Thyroid gland (tissue), 4 donors: ENCODE measurements around the gene CLPSL1.

ENCODE experiments used
- POLR2A ChIP-seq, 2 donors: fragments of 450-650 bp; IDR thresholded peaks; one replicate each; pipeline ENCODE4 v1.6.1; 2017; ENCODE audit warnings: antibody characterized with exemption in 2 of 2, mild to moderate bottlenecking in 2 of 2, moderate library complexity in 1 of 2
- TF ChIP-seq, protein P1 (sequence below), 6 experiments: fragments of 200-600 bp in 3 of 6; fragments of 450-650 bp in 3 of 6; sonication (generic) in 3 of 6; IDR thresholded peaks; one replicate each; pipeline ENCODE4 v1.5.1; 2016 to 2019; ENCODE audit warnings: antibody characterized with exemption in 6 of 6, mild to moderate bottlenecking in 2 of 6, inconsistent platforms in 1 of 6, moderate library complexity in 1 of 6

DNA sequence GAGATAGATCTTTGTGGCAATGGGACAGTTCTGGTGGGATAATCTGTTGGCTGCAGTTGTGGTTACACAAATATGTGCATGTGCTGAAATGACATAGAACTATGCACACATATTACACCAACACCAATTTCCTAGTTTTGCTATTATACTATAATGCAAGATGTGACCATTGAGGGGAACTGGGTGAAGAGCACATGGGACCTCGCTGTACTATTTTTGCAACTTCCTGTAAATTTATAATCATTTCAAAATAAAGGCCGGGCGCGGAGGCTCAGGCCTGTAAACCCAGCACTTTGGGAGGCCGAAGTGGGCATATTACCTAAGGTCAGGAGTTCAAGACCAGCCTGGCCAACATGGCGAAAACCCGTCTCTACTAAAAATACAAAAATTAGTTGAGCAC is 35.3 kb upstream of the CLPSL1 start:
- TF ChIP-seq, protein P1, sequence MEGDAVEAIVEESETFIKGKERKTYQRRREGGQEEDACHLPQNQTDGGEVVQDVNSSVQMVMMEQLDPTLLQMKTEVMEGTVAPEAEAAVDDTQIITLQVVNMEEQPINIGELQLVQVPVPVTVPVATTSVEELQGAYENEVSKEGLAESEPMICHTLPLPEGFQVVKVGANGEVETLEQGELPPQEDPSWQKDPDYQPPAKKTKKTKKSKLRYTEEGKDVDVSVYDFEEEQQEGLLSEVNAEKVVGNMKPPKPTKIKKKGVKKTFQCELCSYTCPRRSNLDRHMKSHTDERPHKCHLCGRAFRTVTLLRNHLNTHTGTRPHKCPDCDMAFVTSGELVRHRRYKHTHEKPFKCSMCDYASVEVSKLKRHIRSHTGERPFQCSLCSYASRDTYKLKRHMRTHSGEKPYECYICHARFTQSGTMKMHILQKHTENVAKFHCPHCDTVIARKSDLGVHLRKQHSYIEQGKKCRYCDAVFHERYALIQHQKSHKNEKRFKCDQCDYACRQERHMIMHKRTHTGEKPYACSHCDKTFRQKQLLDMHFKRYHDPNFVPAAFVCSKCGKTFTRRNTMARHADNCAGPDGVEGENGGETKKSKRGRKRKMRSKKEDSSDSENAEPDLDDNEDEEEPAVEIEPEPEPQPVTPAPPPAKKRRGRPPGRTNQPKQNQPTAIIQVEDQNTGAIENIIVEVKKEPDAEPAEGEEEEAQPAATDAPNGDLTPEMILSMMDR (IDR thresholded peaks at IDR 0.05), result no peak
- TF ChIP-seq POLR2A (IDR thresholded peaks at IDR 0.05), result no peak
